Activated naive CD8-positive, alpha-beta T cell treated with anti-CD3 and anti-CD28 coated beads, Interleukin-2, amount 10 ng/mL, durations not matched to agents 7 days and 5 days (primary cell): ENCODE data around the gene PCDHB15. TPM values are rescaled to one million over a fixed set of nuclear protein-coding genes. Genes with fewer than 3 reads are reported as not detected.

Experiments used
- ATAC-seq: fragments of 150-1000 bp; cut with Tn5 transposase; one replicate; pipeline ENCODE4 v1.10.0; 2021; ENCODE audit warnings: low read depth, moderate library complexity
- POLR2A ChIA-PET: fragments of 350-600 bp; sonication (Branson Sonifier 250); formaldehyde crosslinking; loops from one replicate; lab custom pipeline; 2021; ENCODE audit warnings: antibody characterized with exemption; lab: Charles Lee
- DNase-seq: peaks from one replicate; pipeline ENCODE4 v3.0.0; 2021
- H3K27ac Mint-ChIP-seq: one replicate; pipeline ENCODE4 v1.8.0; 2022; ENCODE audit warnings: mild to moderate bottlenecking, mixed read lengths
- H3K27me3 Mint-ChIP-seq: one replicate; pipeline ENCODE4 v1.8.0; 2022; ENCODE audit warnings: mild to moderate bottlenecking, moderate library complexity, mixed read lengths
- H3K36me3 Mint-ChIP-seq: one replicate; pipeline ENCODE4 v1.8.0; 2021; ENCODE audit warnings: mild to moderate bottlenecking, mixed read lengths
- H3K4me1 Mint-ChIP-seq: one replicate; pipeline ENCODE4 v1.8.0; 2021; ENCODE audit warnings: mixed read lengths
- H3K4me3 Mint-ChIP-seq: one replicate; pipeline ENCODE4 v1.8.0; 2022; ENCODE audit warnings: mild to moderate bottlenecking, moderate library complexity, mixed read lengths
- H3K9me3 Mint-ChIP-seq: one replicate; pipeline ENCODE4 v1.8.0; 2021; ENCODE audit warnings: mixed read lengths
- total RNA-seq, 2 experiments: library from RNA; stranded (reverse); gene quantifications; one replicate each; pipeline ENCODE4 v1.2.3, GENCODE V29; 2021

PCDHB15 gene
- total RNA-seq, 2 experiments from 2014 or later, result 0.06 TPM; not detected in 1

GRCh38 chr5:141269195-141269594 lies 24.0 kb downstream of the PCDHB15 start:
- Mint-ChIP-seq H3K4me3 (no peak overlapping the region), H3K4me1 (no peaks in the 10 kb centered on the region), H3K27ac (no peak overlapping the region), H3K27me3 (no peaks in the 10 kb centered on the region), H3K36me3 (no peaks in the 10 kb centered on the region), H3K9me3 (peaks cover 27% of the 10 kb centered on the region)
- POLR2A ChIA-PET, result no interaction called here
- ATAC-seq, result no peak
- no peak for DNase-seq

- no peak for DNase-seq
- Mint-ChIP-seq H3K36me3 (no peaks in the 10 kb centered on the region), H3K4me1 (no peaks in the 10 kb centered on the region), H3K27ac (no peak overlapping the region), H3K27me3 (no peaks in the 10 kb centered on the region), H3K4me3 (no peak overlapping the region), H3K9me3 (peaks cover 24% of the 10 kb centered on the region)
- ATAC-seq, result no peak
- POLR2A ChIA-PET, result no interaction called here
Measured at GRCh38 chr5:141272906-141273305, 27.7 kb downstream of the PCDHB15 start.

GRCh38 chr5:141298376-141298775 lies 53.2 kb downstream of the PCDHB15 start:
- DNase-seq (no peak), ATAC-seq (no peak)
- POLR2A ChIA-PET, result no interaction called here
- Mint-ChIP-seq H3K4me1 (no peaks in the 10 kb centered on the region), H3K27ac (no peak overlapping the region), H3K9me3 (peaks cover 24% of the 10 kb centered on the region), H3K4me3 (no peak overlapping the region), H3K27me3 (no peaks in the 10 kb centered on the region), H3K36me3 (peaks cover 5% of the 10 kb centered on the region)

Other genes with a start within 250 kb of the PCDHB15 start
- not detected for gene PCDHB1, start 194.0 kb upstream of the PCDHB15 start, total RNA-seq
- gene PCDHB2, start 150.8 kb upstream of the PCDHB15 start, total RNA-seq, result not detected
- not detected for gene PCDHB3, start 144.9 kb upstream of the PCDHB15 start, total RNA-seq
- not detected for gene PCDHB4, start 123.6 kb upstream of the PCDHB15 start, total RNA-seq
- gene PCDHB5, start 110.2 kb upstream of the PCDHB15 start, total RNA-seq, result not detected
- gene PCDHB6, start 95.3 kb upstream of the PCDHB15 start, total RNA-seq, result not detected
- gene PCDHB7, start 72.8 kb upstream of the PCDHB15 start, total RNA-seq, result not detected
- not detected for gene PCDHB8, start 67.6 kb upstream of the PCDHB15 start, total RNA-seq
- gene PCDHB16, start 63.0 kb upstream of the PCDHB15 start, total RNA-seq, result not detected
- gene PCDHB9, start 58.2 kb upstream of the PCDHB15 start, total RNA-seq, result not detected
- not detected for gene PCDHB10, start 53.0 kb upstream of the PCDHB15 start, total RNA-seq
- not detected for gene PCDHB11, start 45.8 kb upstream of the PCDHB15 start, total RNA-seq
- gene PCDHB12, start 36.7 kb upstream of the PCDHB15 start, total RNA-seq, result not detected
- not detected for gene PCDHB13, start 31.5 kb upstream of the PCDHB15 start, total RNA-seq
- gene PCDHB14, start 22.1 kb upstream of the PCDHB15 start, total RNA-seq, result under 1 TPM in 1 of 2 experiments, not detected in 1; 0.06 TPM
- gene SLC25A2, start 58.7 kb downstream of the PCDHB15 start, total RNA-seq, result 1 to 10 TPM in 1 of 2 experiments, under 1 TPM in 1; 0.99 to 1.3 TPM
- gene TAF7, start 75.4 kb downstream of the PCDHB15 start, total RNA-seq, result 10 to 100 TPM; 86.2 to 95.9 TPM
- gene PCDHGA1, start 85.1 kb downstream of the PCDHB15 start, total RNA-seq, result under 1 TPM; 0.11 to 0.31 TPM
- gene PCDHGA2, start 93.4 kb downstream of the PCDHB15 start, total RNA-seq, result under 1 TPM; 0.08 to 0.09 TPM
- gene PCDHGA3, start 98.4 kb downstream of the PCDHB15 start, total RNA-seq, result under 1 TPM in 1 of 2 experiments, not detected in 1; 0.14 TPM
- gene PCDHGB1, start 104.7 kb downstream of the PCDHB15 start, total RNA-seq, result not detected
- gene PCDHGA4, start 109.6 kb downstream of the PCDHB15 start, total RNA-seq, result under 1 TPM; 0.25 to 0.28 TPM
- under 1 TPM; 0.64 to 0.88 TPM for gene PCDHGB2, start 114.6 kb downstream of the PCDHB15 start, total RNA-seq
- under 1 TPM; 0.23 to 0.30 TPM for gene PCDHGA5, start 118.8 kb downstream of the PCDHB15 start, total RNA-seq
- gene PCDHGB3, start 124.8 kb downstream of the PCDHB15 start, total RNA-seq, result under 1 TPM; 0.44 to 0.82 TPM
- under 1 TPM; 0.28 to 0.33 TPM for gene PCDHGA6, start 128.5 kb downstream of the PCDHB15 start, total RNA-seq
- under 1 TPM; 0.26 to 0.28 TPM for gene PCDHGA7, start 137.3 kb downstream of the PCDHB15 start, total RNA-seq
- under 1 TPM in 1 of 2 experiments, not detected in 1; 0.11 TPM for gene PCDHGB4, start 142.3 kb downstream of the PCDHB15 start, total RNA-seq
- under 1 TPM; 0.09 to 0.11 TPM for gene PCDHGA8, start 147.2 kb downstream of the PCDHB15 start, total RNA-seq
- gene PCDHGB5, start 152.6 kb downstream of the PCDHB15 start, total RNA-seq, result not detected
- under 1 TPM in 1 of 2 experiments, not detected in 1; 0.11 TPM for gene PCDHGA9, start 157.4 kb downstream of the PCDHB15 start, total RNA-seq
- under 1 TPM; 0.11 to 0.14 TPM for gene PCDHGB6, start 162.6 kb downstream of the PCDHB15 start, total RNA-seq
- gene PCDHGA10, start 167.6 kb downstream of the PCDHB15 start, total RNA-seq, result under 1 TPM in 1 of 2 experiments, not detected in 1; 0.14 TPM
- under 1 TPM in 1 of 2 experiments, not detected in 1; 0.11 TPM for gene PCDHGB7, start 172.3 kb downstream of the PCDHB15 start, total RNA-seq
- under 1 TPM; 0.08 to 0.09 TPM for gene PCDHGA11, start 175.7 kb downstream of the PCDHB15 start, total RNA-seq
- under 1 TPM in 1 of 2 experiments, not detected in 1; 0.11 TPM for gene PCDHGA12, start 185.1 kb downstream of the PCDHB15 start, total RNA-seq
- not detected for gene PCDHGC3, start 230.6 kb downstream of the PCDHB15 start, total RNA-seq
- not detected for gene PCDHGC4, start 239.6 kb downstream of the PCDHB15 start, total RNA-seq
- gene PCDHGC5, start 243.7 kb downstream of the PCDHB15 start, total RNA-seq, result not detected